ENCODE results near the gene SKIDA1.

DNA sequence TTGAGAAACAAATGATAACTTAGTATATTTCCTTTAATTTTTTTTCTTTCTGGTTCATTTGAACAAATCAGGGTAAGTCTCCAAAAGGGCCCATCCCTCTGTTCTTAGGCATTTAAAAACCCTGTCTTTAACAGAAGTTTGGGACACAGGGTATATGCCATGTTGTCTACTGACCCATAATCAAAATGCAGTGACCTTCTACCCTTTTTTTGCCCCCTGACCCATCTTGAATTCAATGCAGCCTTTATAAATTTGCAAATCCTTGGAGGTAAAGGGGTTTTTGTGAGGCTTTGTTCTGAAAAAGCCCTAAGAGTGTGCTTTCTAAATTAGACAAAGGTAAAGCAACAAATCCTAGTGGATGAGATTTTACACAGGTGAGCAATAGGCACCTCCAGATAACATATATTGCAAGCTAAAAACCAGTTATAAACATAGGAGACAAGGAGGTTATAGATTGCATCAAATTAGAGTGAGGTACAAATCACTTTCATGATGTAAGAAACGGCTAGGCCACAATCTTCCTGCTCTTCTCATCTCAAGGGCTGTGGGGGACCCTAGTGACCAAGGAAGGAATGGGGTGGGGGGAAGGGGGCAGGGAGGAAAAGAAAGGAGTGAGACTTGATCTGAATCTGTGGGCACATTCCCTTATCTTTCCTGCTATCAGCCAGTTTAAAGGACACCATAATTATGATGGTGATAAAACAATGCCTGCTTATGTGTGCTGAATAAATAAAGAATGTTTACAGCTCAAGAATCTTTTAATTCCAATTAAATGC lies 2.7 kb downstream of the SKIDA1 start:
- TF ChIP-seq, protein P1, sequence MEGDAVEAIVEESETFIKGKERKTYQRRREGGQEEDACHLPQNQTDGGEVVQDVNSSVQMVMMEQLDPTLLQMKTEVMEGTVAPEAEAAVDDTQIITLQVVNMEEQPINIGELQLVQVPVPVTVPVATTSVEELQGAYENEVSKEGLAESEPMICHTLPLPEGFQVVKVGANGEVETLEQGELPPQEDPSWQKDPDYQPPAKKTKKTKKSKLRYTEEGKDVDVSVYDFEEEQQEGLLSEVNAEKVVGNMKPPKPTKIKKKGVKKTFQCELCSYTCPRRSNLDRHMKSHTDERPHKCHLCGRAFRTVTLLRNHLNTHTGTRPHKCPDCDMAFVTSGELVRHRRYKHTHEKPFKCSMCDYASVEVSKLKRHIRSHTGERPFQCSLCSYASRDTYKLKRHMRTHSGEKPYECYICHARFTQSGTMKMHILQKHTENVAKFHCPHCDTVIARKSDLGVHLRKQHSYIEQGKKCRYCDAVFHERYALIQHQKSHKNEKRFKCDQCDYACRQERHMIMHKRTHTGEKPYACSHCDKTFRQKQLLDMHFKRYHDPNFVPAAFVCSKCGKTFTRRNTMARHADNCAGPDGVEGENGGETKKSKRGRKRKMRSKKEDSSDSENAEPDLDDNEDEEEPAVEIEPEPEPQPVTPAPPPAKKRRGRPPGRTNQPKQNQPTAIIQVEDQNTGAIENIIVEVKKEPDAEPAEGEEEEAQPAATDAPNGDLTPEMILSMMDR (IDR thresholded peaks at IDR 0.05): no peak
- TF ChIP-seq POLR2A (IDR thresholded peaks at IDR 0.05) (no peak), POLR2AphosphoS5 (IDR thresholded peaks at IDR 0.05) (no peak)

Measured in stomach (tissue), 4 donors.